Neuronal stem cell (in vitro differentiated cells): Measurements from ENCODE around the gene NRIP2.
A peak's percentile ranks its signal among the peaks of the same experiment; 100 is the strongest.

Experiments used
- DNase-seq: peaks from one replicate; pipeline ENCODE4 v3.0.0-alpha.2; 2013; ENCODE audit warnings: low spot score
- H2AFZ ChIP-seq: one replicate; pipeline ENCODE4 v1.6.1; 2013; ENCODE audit warnings: mild to moderate bottlenecking, low read length, inconsistent platforms
- H2AK5ac ChIP-seq: 2 replicates; pipeline ENCODE4 v1.6.1; 2013; ENCODE audit warnings: low read depth, mild to moderate bottlenecking, inconsistent platforms, low read length, moderate library complexity, mixed read lengths
- H2BK120ac ChIP-seq: 2 replicates; pipeline ENCODE4 v1.6.1; 2013; ENCODE audit warnings: low read depth, mild to moderate bottlenecking, inconsistent platforms, low read length, moderate library complexity, mixed read lengths
- H2BK12ac ChIP-seq: one replicate; pipeline ENCODE4 v1.6.1; 2013; ENCODE audit warnings: low read length, inconsistent platforms
- H2BK15ac ChIP-seq: 2 replicates; pipeline ENCODE4 v1.6.1; 2013; ENCODE audit warnings: mild to moderate bottlenecking, low read length, inconsistent platforms, mixed read lengths
- H2BK5ac ChIP-seq: one replicate; pipeline ENCODE4 v1.6.1; 2013; ENCODE audit warnings: inconsistent platforms, mild to moderate bottlenecking, low read length, moderate library complexity
- H3K14ac ChIP-seq: one replicate; pipeline ENCODE4 v1.6.1; 2013; ENCODE audit warnings: low read length, inconsistent platforms
- H3K18ac ChIP-seq: 2 replicates; pipeline ENCODE4 v1.6.1; 2013; ENCODE audit warnings: low read length, inconsistent platforms
- H3K23ac ChIP-seq: 2 replicates; pipeline ENCODE4 v1.6.1; 2013; ENCODE audit warnings: low read depth, mild to moderate bottlenecking, mixed read lengths, low read length, inconsistent platforms; ENCODE audit not compliant: poor library complexity
- H3K27ac ChIP-seq: replicated peaks from 3 replicates; pipeline ENCODE4 v1.5.1; 2013; ENCODE audit warnings: low read length, inconsistent platforms
- H3K27me3 ChIP-seq, 3 experiments: 2 replicates each; pipeline ENCODE4 v1.6.1; 2013; ENCODE audit warnings: low read length in 3 of 3, mild to moderate bottlenecking in 2 of 3, inconsistent platforms in 1 of 3, low read depth in 1 of 3, mixed read lengths in 1 of 3, moderate library complexity in 1 of 3; ENCODE audit not compliant: control insufficient read depth in 3 of 3, insufficient read depth in 3 of 3
- H3K36me3 ChIP-seq, 2 donors: replicated peaks in 1 of 2; 2 replicates each; pipeline ENCODE4 v1.6.1; 2013; ENCODE audit warnings: low read length in 2 of 2; ENCODE audit not compliant: control insufficient read depth in 2 of 2, insufficient read depth in 2 of 2
- H3K4ac ChIP-seq: 2 replicates; pipeline ENCODE4 v1.6.1; 2013; ENCODE audit warnings: inconsistent platforms, mild to moderate bottlenecking, low read length, moderate library complexity
- H3K4me1 ChIP-seq, 2 donors: 1 replicate in 1 of 2; 2 replicates in 1 of 2; pipeline ENCODE4 v1.6.1; 2013; ENCODE audit warnings: low read length in 2 of 2, low read depth in 1 of 2; ENCODE audit not compliant: control insufficient read depth in 2 of 2, insufficient read depth in 1 of 2
- H3K4me2 ChIP-seq: one replicate; pipeline ENCODE4 v1.6.1; 2013; ENCODE audit warnings: mild to moderate bottlenecking, low read length, inconsistent platforms; ENCODE audit not compliant: insufficient read depth, poor library complexity, severe bottlenecking
- H3K4me3 ChIP-seq, 2 donors: 2 replicates each; pipeline ENCODE4 v1.5.1; 2013; ENCODE audit warnings: low read length in 2 of 2, mild to moderate bottlenecking in 2 of 2, inconsistent platforms in 1 of 2, moderate library complexity in 1 of 2
- H3K79me1 ChIP-seq: one replicate; pipeline ENCODE4 v1.6.1; 2013; ENCODE audit warnings: low read depth, mild to moderate bottlenecking, inconsistent platforms, low read length, moderate library complexity
- H3K9ac ChIP-seq: one replicate; pipeline ENCODE4 v1.6.1; 2013; ENCODE audit warnings: mild to moderate bottlenecking, low read depth, low read length, inconsistent platforms; ENCODE audit not compliant: poor library complexity
- H3K9me3 ChIP-seq, 2 donors: replicated peaks in 1 of 2; 2 replicates each; pipeline versions ENCODE3 to v1.6.1; 2013; ENCODE audit warnings: low read length in 2 of 2, mild to moderate bottlenecking in 2 of 2, inconsistent platforms in 1 of 2, low read depth in 1 of 2, mixed read lengths in 1 of 2, moderate library complexity in 1 of 2; ENCODE audit not compliant: control insufficient read depth in 2 of 2, insufficient read depth in 1 of 2
- H4K8ac ChIP-seq: one replicate; pipeline ENCODE4 v1.6.1; 2013; ENCODE audit warnings: low read depth, mild to moderate bottlenecking, inconsistent platforms, low read length, moderate library complexity
- H4K91ac ChIP-seq: one replicate; pipeline ENCODE4 v1.6.1; 2013; ENCODE audit warnings: low read length, low read depth, mild to moderate bottlenecking, inconsistent platforms; ENCODE audit not compliant: poor library complexity
- WGBS, 2 donors: extraction: QIAGEN DNeasy Blood & Tissue Kit; methylation state at CpG; one replicate each; pipeline ENCODE4 v1.1.7; 2013; ENCODE audit warnings: missing lambda C conversion rate in 2 of 2, mixed read lengths in 1 of 2; ENCODE audit not compliant: insufficient read length in 2 of 2, insufficient replicate concordance in 1 of 2; ENCODE audit errors: extremely low coverage in 2 of 2; 5-methylcytosine and 5-hydroxymethylcytosine counted together

NRIP2 gene

GRCh38 chr12:2820432-2820831, 14.4 kb downstream of the NRIP2 start:
- Histone ChIP-seq H3K4me3 (no peak overlapping the region), H2BK5ac (no peak overlapping the region), H3K27me3 (no peaks in the 10 kb centered on the region), H3K4me2 (no peak overlapping the region), H4K91ac (no peak overlapping the region), H3K27ac (no peak overlapping the region), H4K8ac (no peak overlapping the region), H3K36me3 (peaks cover 38 to 79% of the 10 kb centered on the region in 2 donors), H3K18ac (no peak overlapping the region), H3K9me3 (no peaks in the 10 kb centered on the region), H3K14ac (no peak overlapping the region), H2BK120ac (no peak overlapping the region), H2BK15ac (no peak overlapping the region), H3K4me1 (peaks cover 10 to 13% of the 10 kb centered on the region in 2 donors), H2AK5ac (no peak overlapping the region), H3K23ac (no peak overlapping the region), H3K9ac (no peak overlapping the region), H3K4ac (no peak overlapping the region), H2BK12ac (no peak overlapping the region), H3K79me1 (no peaks in the 10 kb centered on the region), H2AFZ (no peak overlapping the region)
- WGBS, 2 donors = no CpG with 5 or more reads among the region's 9 CpGs
- DNase-seq = no peak

- H4K8ac ChIP-seq = no peak overlapping the region
- peaks cover 38 to 80% of the 10 kb centered on the region in 2 donors for H3K36me3 ChIP-seq
- WGBS, 2 donors = no CpG with 5 or more reads among the region's 15 CpGs
- no peak overlapping the region for H3K27ac ChIP-seq
- no peak overlapping the region for H2BK120ac ChIP-seq
- H3K9ac ChIP-seq = no peak overlapping the region
- no peaks in the 10 kb centered on the region for H3K79me1 ChIP-seq
- H2BK5ac ChIP-seq = no peak overlapping the region
- no peak overlapping the region for H2AK5ac ChIP-seq
- H3K9me3 ChIP-seq = no peaks in the 10 kb centered on the region
- no peak overlapping the region for H4K91ac ChIP-seq
- H2BK15ac ChIP-seq = no peak overlapping the region
- H3K27me3 ChIP-seq = no peaks in the 10 kb centered on the region
- H3K4me2 ChIP-seq = no peak overlapping the region
- DNase-seq = no peak
- peak overlapping the region; percentile 53 for H3K23ac ChIP-seq
- H3K14ac ChIP-seq = no peak overlapping the region
- H3K4me3 ChIP-seq = no peak overlapping the region
- peaks cover 5 to 7% of the 10 kb centered on the region in 2 donors for H3K4me1 ChIP-seq
- no peak overlapping the region for H2AFZ ChIP-seq
- H3K4ac ChIP-seq = no peak overlapping the region
- H2BK12ac ChIP-seq = no peak overlapping the region
- H3K18ac ChIP-seq = peak overlapping the region; percentile 16
Measured at GRCh38 chr12:2819810-2820209, 15.0 kb downstream of the NRIP2 start.

GRCh38 chr12:2813214-2814185, 21.3 kb downstream of the NRIP2 start:
- Histone ChIP-seq H3K27me3 (no peaks in the 10 kb centered on the region), H3K79me1 (no peaks in the 10 kb centered on the region), H3K4me2 (peak overlapping the region; percentile 79), H3K9ac (no peak overlapping the region), H3K23ac (no peak overlapping the region), H2BK120ac (no peak overlapping the region), H2BK15ac (no peak overlapping the region), H3K27ac (peak overlapping the region; percentile 95), H2BK12ac (no peak overlapping the region), H4K91ac (no peak overlapping the region), H2BK5ac (no peak overlapping the region), H3K18ac (no peak overlapping the region), H4K8ac (no peak overlapping the region), H3K4me3 (peak overlapping the region; percentile 77 to 96), H3K9me3 (no peaks in the 10 kb centered on the region), H2AK5ac (no peak overlapping the region), H3K14ac (no peak overlapping the region), H3K4ac (no peak overlapping the region), H2AFZ (peak overlapping the region; percentile 92), H3K36me3 (peaks cover 9 to 21% of the 10 kb centered on the region in 2 donors), H3K4me1 (peaks cover 0 to 6% of the 10 kb centered on the region in 2 donors)
- WGBS, 2 donors = no CpG with 5 or more reads among the region's 10 CpGs
- no peak for DNase-seq
